Neural crest cell (in vitro differentiated cells): ENCODE data around the gene CTNNA3. TPM values are rescaled to one million over a fixed set of nuclear protein-coding genes. Genes with fewer than 3 reads are reported as not detected.

ENCODE experiments used
- DNase-seq: peaks from one replicate; pipeline ENCODE4 v3.0.0; 2021; ENCODE audit warnings: low read depth, mixed read lengths, low spot score
- H3K27ac Mint-ChIP-seq: one replicate; pipeline ENCODE4 v1.8.0; 2021; ENCODE audit warnings: mild to moderate bottlenecking, mixed read lengths; ENCODE audit not compliant: unreplicated experiment
- H3K27me3 Mint-ChIP-seq: 2 replicates; pipeline ENCODE4 v1.8.0; 2021; ENCODE audit warnings: low read depth, mild to moderate bottlenecking, mixed read lengths
- H3K36me3 Mint-ChIP-seq: 2 replicates; pipeline ENCODE4 v1.8.0; 2021; ENCODE audit warnings: low read depth, mild to moderate bottlenecking, mixed read lengths
- H3K4me1 Mint-ChIP-seq: 2 replicates; pipeline ENCODE4 v1.8.0; 2021; ENCODE audit warnings: mixed read lengths
- H3K4me3 Mint-ChIP-seq: one replicate; pipeline ENCODE4 v1.8.0; 2021; ENCODE audit warnings: mild to moderate bottlenecking, mixed read lengths
- H3K9me3 Mint-ChIP-seq: 2 replicates; pipeline ENCODE4 v1.8.0; 2021; ENCODE audit warnings: mixed read lengths
- total RNA-seq: library from RNA; stranded (reverse); gene quantifications from 2 replicates; pipeline ENCODE4 v1.2.1, GENCODE V29; 2021
- TF ChIP-seq, protein P1 (sequence below): fragments of 200-600 bp; sonication (generic); conservative IDR thresholded peaks from 2 replicates; pipeline ENCODE4 v1.5.0; 2021; ENCODE audit warnings: antibody characterized with exemption, mild to moderate bottlenecking

CTNNA3 gene
- total RNA-seq, 1 donor from 2014 or later, result 4.7 TPM

DNA sequence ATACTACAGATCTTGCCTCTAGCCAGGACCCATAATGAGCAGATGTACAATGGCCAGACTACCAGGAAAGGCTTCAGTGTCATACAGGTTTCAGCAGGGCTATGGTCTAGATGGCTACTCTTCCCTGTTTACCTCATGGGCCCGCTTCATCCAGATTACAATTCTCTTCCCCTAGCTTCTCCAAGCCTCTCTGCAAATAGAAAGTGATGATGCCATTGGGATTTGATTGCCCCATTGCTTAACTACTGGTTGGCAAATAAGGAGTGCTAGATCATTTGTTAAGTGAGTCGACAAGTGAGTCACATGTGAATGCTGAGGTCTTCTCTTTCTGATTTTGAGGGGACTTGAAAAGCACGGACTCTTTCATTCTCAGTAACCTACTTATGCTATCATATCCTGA, 1131.7 kb downstream of the CTNNA3 start:
- H3K4me3 Mint-ChIP-seq, result no peak overlapping the region
- no peaks in the 10 kb centered on the region for H3K9me3 Mint-ChIP-seq
- TF ChIP-seq, protein P1, sequence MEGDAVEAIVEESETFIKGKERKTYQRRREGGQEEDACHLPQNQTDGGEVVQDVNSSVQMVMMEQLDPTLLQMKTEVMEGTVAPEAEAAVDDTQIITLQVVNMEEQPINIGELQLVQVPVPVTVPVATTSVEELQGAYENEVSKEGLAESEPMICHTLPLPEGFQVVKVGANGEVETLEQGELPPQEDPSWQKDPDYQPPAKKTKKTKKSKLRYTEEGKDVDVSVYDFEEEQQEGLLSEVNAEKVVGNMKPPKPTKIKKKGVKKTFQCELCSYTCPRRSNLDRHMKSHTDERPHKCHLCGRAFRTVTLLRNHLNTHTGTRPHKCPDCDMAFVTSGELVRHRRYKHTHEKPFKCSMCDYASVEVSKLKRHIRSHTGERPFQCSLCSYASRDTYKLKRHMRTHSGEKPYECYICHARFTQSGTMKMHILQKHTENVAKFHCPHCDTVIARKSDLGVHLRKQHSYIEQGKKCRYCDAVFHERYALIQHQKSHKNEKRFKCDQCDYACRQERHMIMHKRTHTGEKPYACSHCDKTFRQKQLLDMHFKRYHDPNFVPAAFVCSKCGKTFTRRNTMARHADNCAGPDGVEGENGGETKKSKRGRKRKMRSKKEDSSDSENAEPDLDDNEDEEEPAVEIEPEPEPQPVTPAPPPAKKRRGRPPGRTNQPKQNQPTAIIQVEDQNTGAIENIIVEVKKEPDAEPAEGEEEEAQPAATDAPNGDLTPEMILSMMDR, result no peak
- no peak for DNase-seq
- H3K27ac Mint-ChIP-seq, result no peak overlapping the region
- peaks cover 3% of the 10 kb centered on the region for H3K4me1 Mint-ChIP-seq
- H3K27me3 Mint-ChIP-seq, result no peaks in the 10 kb centered on the region
- H3K36me3 Mint-ChIP-seq, result no peaks in the 10 kb centered on the region

DNA sequence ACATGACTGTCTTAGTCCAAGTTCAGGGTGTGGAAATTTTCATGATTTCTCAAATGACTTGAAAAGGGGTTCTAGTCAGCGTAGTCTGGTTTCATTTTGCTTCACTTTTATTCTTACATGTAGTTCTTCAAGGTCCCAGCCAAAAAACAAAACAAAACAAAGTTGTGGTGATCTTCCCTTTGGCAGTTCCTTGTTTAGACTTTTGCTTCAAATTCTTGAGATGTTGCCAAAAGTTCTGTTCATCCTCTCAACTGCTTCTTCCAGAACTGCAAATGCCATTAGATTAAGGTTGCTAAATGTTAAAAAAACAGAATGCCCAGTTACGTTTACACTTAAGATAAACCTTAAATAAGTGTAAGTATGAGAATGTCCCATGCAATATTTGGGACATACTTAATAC, 1140.9 kb downstream of the CTNNA3 start:
- Mint-ChIP-seq H3K4me1 (no peaks in the 10 kb centered on the region), H3K27ac (no peak overlapping the region), H3K9me3 (no peaks in the 10 kb centered on the region), H3K36me3 (no peaks in the 10 kb centered on the region), H3K4me3 (no peak overlapping the region), H3K27me3 (no peaks in the 10 kb centered on the region)
- DNase-seq, result no peak
- TF ChIP-seq, protein P1, result no peak

DNA sequence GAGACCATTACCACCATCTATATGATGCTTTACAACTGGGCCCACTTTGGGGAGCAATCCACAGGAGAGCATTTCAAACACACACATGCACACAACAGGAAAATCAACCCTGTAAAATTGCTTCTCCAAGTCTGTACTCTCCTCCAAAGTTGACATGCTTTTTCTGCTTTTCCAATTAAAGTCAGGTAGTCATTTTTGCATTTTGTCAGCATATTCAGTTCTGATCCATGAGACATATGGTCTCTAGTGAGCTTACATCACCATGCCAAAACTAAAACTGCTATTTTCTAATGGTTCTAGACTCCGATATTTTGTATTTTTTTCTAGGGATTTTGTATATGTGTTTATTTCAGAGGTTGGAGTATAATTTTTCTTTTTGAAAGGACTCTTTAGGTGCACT, 1143.7 kb downstream of the CTNNA3 start:
- Mint-ChIP-seq H3K9me3 (no peaks in the 10 kb centered on the region), H3K4me3 (no peak overlapping the region), H3K36me3 (no peaks in the 10 kb centered on the region), H3K27ac (no peak overlapping the region), H3K4me1 (no peaks in the 10 kb centered on the region), H3K27me3 (no peaks in the 10 kb centered on the region)
- DNase-seq, result no peak
- TF ChIP-seq, protein P1, result no peak

DNA sequence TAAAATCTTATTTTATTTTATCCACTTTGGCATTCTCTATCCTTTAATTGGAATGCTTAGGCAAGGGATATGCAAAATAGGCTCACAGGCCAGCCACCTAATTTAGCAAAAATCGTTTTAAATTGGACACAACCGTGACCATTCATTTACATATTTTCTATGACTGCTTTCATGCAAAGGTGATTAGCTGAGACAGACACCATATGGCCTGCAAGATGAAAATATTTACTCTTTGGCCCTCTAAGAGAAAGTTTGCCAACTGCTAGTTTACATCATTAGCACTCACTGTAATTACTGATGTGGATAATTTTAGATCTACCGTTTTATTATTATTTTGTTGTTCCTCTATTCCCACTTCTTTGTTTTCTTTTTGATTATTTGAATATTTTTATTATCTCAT, 1145.6 kb downstream of the CTNNA3 start:
- Mint-ChIP-seq H3K4me1 (no peaks in the 10 kb centered on the region), H3K36me3 (no peaks in the 10 kb centered on the region), H3K27me3 (no peaks in the 10 kb centered on the region), H3K27ac (no peak overlapping the region), H3K4me3 (no peak overlapping the region), H3K9me3 (peaks cover 2% of the 10 kb centered on the region)
- TF ChIP-seq, protein P1, result no peak
- DNase-seq, result no peak

DNA sequence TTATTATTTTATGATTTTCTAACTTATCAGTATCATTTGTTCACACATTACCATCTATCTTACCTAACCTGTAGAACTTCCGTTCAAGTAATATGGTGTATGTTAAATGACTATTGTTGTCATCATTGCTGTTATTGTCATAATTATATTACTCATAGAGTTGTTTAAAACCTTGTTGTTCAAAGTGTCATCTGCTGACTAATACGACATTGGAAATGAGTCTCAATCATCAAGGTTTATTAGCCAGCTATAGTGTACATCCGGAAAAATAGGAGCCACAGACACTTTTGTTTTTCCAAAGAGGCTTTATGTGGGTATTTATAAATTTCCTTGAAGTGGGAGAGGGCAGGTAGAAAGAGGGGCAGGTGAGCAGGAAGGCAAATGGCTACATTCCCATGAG, 1157.1 kb downstream of the CTNNA3 start:
- no peaks in the 10 kb centered on the region for H3K36me3 Mint-ChIP-seq
- H3K4me1 Mint-ChIP-seq, result no peaks in the 10 kb centered on the region
- H3K9me3 Mint-ChIP-seq, result no peaks in the 10 kb centered on the region
- no peak for DNase-seq
- TF ChIP-seq, protein P1, result no peak
- no peaks in the 10 kb centered on the region for H3K27me3 Mint-ChIP-seq
- no peak overlapping the region for H3K27ac Mint-ChIP-seq
- H3K4me3 Mint-ChIP-seq, result no peak overlapping the region

DNA sequence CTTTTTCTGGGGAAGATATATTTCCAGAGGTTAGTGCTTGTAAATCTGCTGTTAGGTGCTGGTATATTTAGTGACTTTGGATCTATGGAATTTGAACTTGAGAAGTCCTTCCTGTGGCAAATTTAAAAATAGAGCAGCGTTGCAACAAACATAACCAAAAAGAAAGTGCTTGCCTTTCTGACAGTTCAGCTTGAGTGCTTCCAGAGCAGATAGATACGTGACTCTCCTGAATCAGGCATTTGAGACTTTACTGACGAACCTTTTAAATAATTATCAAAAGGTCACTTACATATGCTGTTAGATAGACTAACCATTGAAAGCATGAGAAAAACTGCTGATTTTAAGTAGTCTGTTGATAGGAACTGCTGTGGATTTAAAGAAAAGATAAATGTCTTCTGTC, 1157.6 kb downstream of the CTNNA3 start:
- Mint-ChIP-seq H3K9me3 (no peaks in the 10 kb centered on the region), H3K27me3 (no peaks in the 10 kb centered on the region), H3K4me3 (no peak overlapping the region), H3K36me3 (no peaks in the 10 kb centered on the region), H3K4me1 (no peaks in the 10 kb centered on the region), H3K27ac (no peak overlapping the region)
- TF ChIP-seq, protein P1, result no peak
- DNase-seq, result no peak
